IMR-90 (cell line): ENCODE results near the gene KRTAP4-3. TPM values are rescaled to one million over a fixed set of nuclear protein-coding genes. Genes with fewer than 3 reads are reported as not detected.
"Not testable (repeated sequence)": the region's sequence is repeated elsewhere in the genome, so short reads cannot be mapped to it uniquely, and the experiment has no call there.

ENCODE experiments used
- ATAC-seq: fragments of 200-7000 bp; cut with Tn5 transposase; 2 replicates; pipeline ENCODE4 v1.9.1; 2020; ENCODE audit warnings: low read depth, mild to moderate bottlenecking, moderate library complexity
- BruUV-seq: library from RNA; stranded (reverse); fragments of 400-500 nt; replicated peaks from 2 replicates; lab custom pipeline; 2021; lab: Mats Ljungman, UMichigan
- CTCF ChIA-PET: fragments of 300-600 bp; formaldehyde crosslinking; extraction: SDS; loops from one replicate; lab custom pipeline; 2021; ENCODE audit warnings: antibody characterized with exemption; lab: Yijun Ruan, JAX
- POLR2A ChIA-PET: fragments of 300-600 bp; sonication (Branson Sonifier 250); formaldehyde crosslinking; loops from one replicate; lab custom pipeline; 2022; ENCODE audit warnings: antibody characterized with exemption; ENCODE audit not compliant: unreplicated experiment; lab: Charles Lee
- DNase-seq: peaks from one replicate; pipeline ENCODE4 v3.0.0; 2013
- H2AFZ ChIP-seq: replicated peaks from 2 replicates; pipeline ENCODE3; 2013; ENCODE audit warnings: low read length, mild to moderate bottlenecking; ENCODE audit not compliant: poor library complexity
- H2AK5ac ChIP-seq: 2 replicates; pipeline ENCODE4 v1.6.1; 2013; ENCODE audit warnings: low read depth, low read length, inconsistent platforms
- H2AK9ac ChIP-seq: replicated peaks from 2 replicates; pipeline ENCODE3; 2013; ENCODE audit warnings: mild to moderate bottlenecking, low read depth, low read length, moderate library complexity; ENCODE audit not compliant: poor library complexity
- H2BK120ac ChIP-seq: 2 replicates; pipeline ENCODE4 v1.6.1; 2013; ENCODE audit warnings: low read depth, low read length, inconsistent platforms
- H2BK15ac ChIP-seq: 3 replicates; pipeline ENCODE4 v1.6.1; 2013; ENCODE audit warnings: low read depth, low read length, inconsistent platforms
- H2BK20ac ChIP-seq: 2 replicates; pipeline ENCODE4 v1.6.1; 2013; ENCODE audit warnings: low read depth, mild to moderate bottlenecking, inconsistent platforms, low read length, moderate library complexity
- H2BK5ac ChIP-seq: 2 replicates; pipeline ENCODE4 v1.6.1; 2013; ENCODE audit warnings: mild to moderate bottlenecking, low read depth, low read length, inconsistent platforms; ENCODE audit not compliant: poor library complexity, severe bottlenecking
- H3K14ac ChIP-seq: replicated peaks from 2 replicates; pipeline ENCODE4 v1.6.1; 2013; ENCODE audit warnings: low read depth, low read length, inconsistent platforms
- H3K18ac ChIP-seq: 2 replicates; pipeline ENCODE4 v1.6.1; 2013; ENCODE audit warnings: low read depth, low read length, control low read depth
- H3K23ac ChIP-seq: 2 replicates; pipeline ENCODE4 v1.6.1; 2013; ENCODE audit warnings: low read depth, low read length, inconsistent platforms
- H3K27ac ChIP-seq: 2 replicates; pipeline ENCODE4 v1.5.1; 2013; ENCODE audit warnings: mild to moderate bottlenecking, control low read depth, low read length; ENCODE audit not compliant: insufficient read depth
- H3K27me3 ChIP-seq: 2 replicates; pipeline ENCODE4 v1.6.1; 2013; ENCODE audit warnings: low read length; ENCODE audit not compliant: control insufficient read depth, insufficient read depth
- H3K36me3 ChIP-seq: 2 replicates; pipeline ENCODE4 v1.6.1; 2013; ENCODE audit warnings: low read length, mixed read lengths; ENCODE audit not compliant: control insufficient read depth, insufficient read depth
- H3K4ac ChIP-seq: 2 replicates; pipeline ENCODE4 v1.6.1; 2013; ENCODE audit warnings: low read depth, low read length, inconsistent platforms
- H3K4me1 ChIP-seq: 2 replicates; pipeline ENCODE4 v1.6.1; 2013; ENCODE audit warnings: low read length, mixed read lengths; ENCODE audit not compliant: control insufficient read depth, insufficient read depth
- H3K4me2 ChIP-seq: 2 replicates; pipeline ENCODE4 v1.6.1; 2013; ENCODE audit warnings: low read depth, mild to moderate bottlenecking, control low read depth, low read length, moderate library complexity
- H3K4me3 ChIP-seq: 2 replicates; pipeline ENCODE4 v1.5.1; 2013; ENCODE audit warnings: low read depth, mild to moderate bottlenecking, control low read depth, low read length, moderate library complexity; ENCODE audit not compliant: insufficient read depth
- H3K56ac ChIP-seq: 2 replicates; pipeline ENCODE4 v1.6.1; 2013; ENCODE audit warnings: low read length, inconsistent platforms; ENCODE audit not compliant: insufficient read depth; ENCODE audit errors: extremely low read depth
- H3K79me1 ChIP-seq, 2 experiments: 2 replicates each; pipeline ENCODE4 v1.6.1; 2013; ENCODE audit warnings: low read length in 2 of 2, inconsistent platforms in 1 of 2, low read depth in 1 of 2
- H3K9ac ChIP-seq: 2 replicates; pipeline ENCODE4 v1.6.1; 2013; ENCODE audit warnings: low read depth, low read length, control low read depth
- H3K9me1 ChIP-seq: 2 replicates; pipeline ENCODE4 v1.6.1; 2013; ENCODE audit warnings: low read length, inconsistent platforms; ENCODE audit not compliant: insufficient read depth
- H3K9me3 ChIP-seq: 2 replicates; pipeline ENCODE4 v1.6.1; 2013; ENCODE audit warnings: low read length; ENCODE audit not compliant: control insufficient read depth, insufficient read depth
- H4K20me1 ChIP-seq: 2 replicates; pipeline ENCODE4 v1.6.1; 2013; ENCODE audit warnings: low read length, inconsistent platforms; ENCODE audit not compliant: insufficient read depth
- H4K5ac ChIP-seq: 2 replicates; pipeline ENCODE4 v1.6.1; 2013; ENCODE audit warnings: mild to moderate bottlenecking, low read depth, low read length, control low read depth
- H4K8ac ChIP-seq, 2 experiments: 2 replicates each; pipeline ENCODE4 v1.6.1; 2013; ENCODE audit warnings: low read depth in 2 of 2, low read length in 2 of 2, control low read depth in 1 of 2, inconsistent platforms in 1 of 2
- H4K91ac ChIP-seq: 2 replicates; pipeline ENCODE4 v1.6.1; 2013; ENCODE audit warnings: low read depth, low read length, inconsistent platforms; ENCODE audit not compliant: insufficient read depth
- WGBS, 2 experiments: methylation state at CpG; one replicate each; pipeline versions ENCODE4 v1.1.5 to v1.1.7; 2013; ENCODE audit warnings: missing lambda C conversion rate in 2 of 2; ENCODE audit not compliant: insufficient read length in 1 of 2; ENCODE audit errors: extremely low coverage in 2 of 2; 5-methylcytosine and 5-hydroxymethylcytosine counted together
- dilution Hi-C: fragments of 300-500 bp; cut with HindIII; formaldehyde crosslinking; loops from one replicate; pipeline ENCODE4 v1.14.3; 2018; ENCODE audit warnings: low sequenced_read_pairs; ENCODE audit not compliant: unreplicated experiment
- in situ Hi-C: fragments of 300-500 bp; cut with MboI; formaldehyde crosslinking; loops from 3 replicates; pipeline ENCODE4 v1.14.3; 2019; ENCODE audit warnings: low sequenced_read_pairs, inconsistent platforms, mixed read lengths
- intact Hi-C: fragments of 100-400 bp; cut with micrococcal nuclease; formaldehyde crosslinking; loops from 2 replicates; pipeline ENCODE4 v1.10.0; 2022
- polyA plus RNA-seq, 3 experiments: library from polyadenylated mRNA; depleted of rRNA; stranded (reverse); fragments of >200 nt; gene quantifications; 2 replicates each; pipeline ENCODE4 v1.2.3, GENCODE V29; 2012; ENCODE audit warnings: low replicate concordance in 1 of 3
- total RNA-seq: library from RNA; depleted of rRNA; stranded (reverse); fragments of >200 nt; gene quantifications from 2 replicates; pipeline ENCODE4 v1.2.3, GENCODE V29; 2012

Gene KRTAP4-3
- total and polyA plus RNA-seq, 2 of the 4 experiments (the other 2 are of a cell fraction): not detected

- H3K4me3 ChIP-seq, H3K9me3 ChIP-seq, H2BK15ac ChIP-seq, ATAC-seq, H3K27ac ChIP-seq, in situ Hi-C loops, H2BK120ac ChIP-seq, H3K79me1 ChIP-seq, H3K27me3 ChIP-seq, POLR2A ChIA-PET, H3K18ac ChIP-seq, H3K4me1 ChIP-seq, intact Hi-C loops, H4K20me1 ChIP-seq, H2AK9ac ChIP-seq, DNase-seq, H3K36me3 ChIP-seq, H3K9me1 ChIP-seq, H2AK5ac ChIP-seq, H4K8ac ChIP-seq, H4K5ac ChIP-seq, BruUV-seq, H2BK5ac ChIP-seq, H3K23ac ChIP-seq, H2AFZ ChIP-seq, dilution Hi-C loops, H3K9ac ChIP-seq, H3K4me2 ChIP-seq, CTCF ChIA-PET: not testable (repeated sequence)
- H3K4ac ChIP-seq: peak overlapping the region; percentile 5; the same call in 1 of the 2 replicates
- H2BK20ac ChIP-seq: peak overlapping the region; percentile 33; the same call in 1 of the 2 replicates
- peak overlapping the region; percentile 38; the same call in 1 of the 2 replicates for H3K56ac ChIP-seq
- H4K91ac ChIP-seq: peak overlapping the region; percentile 8; the same call in 1 of the 2 replicates
- WGBS, 2 experiments: 80% methylated on average over 3 of the region's 12 CpGs; no CpG with 5 or more reads in 1 of the 2 experiments
- 0 out of 2 replicates have a peak overlapping the region, but pooled peaks have one; percentile 25 for H3K14ac ChIP-seq
Observed at GRCh38 chr17:41123292-41123990, 44.6 kb downstream of the KRTAP4-3 start.
